ENCODE results near the gene MRGPRF. TPM values are rescaled to one million over a fixed set of nuclear protein-coding genes. Genes with fewer than 3 reads are reported as not detected.
A peak's percentile ranks its signal among the peaks of the same experiment; 100 is the strongest.

The MRGPRF gene
- total RNA-seq, 2 donors from 2014 or later = 3.7 to 4.7 TPM

- Histone ChIP-seq H3K4me1 (ENCODE audit: control insufficient read depth, insufficient read depth, low read length) (no peaks in the 10 kb centered on the region), H3K36me3 (ENCODE audit: control insufficient read depth, insufficient read depth, low read length) (no peaks in the 10 kb centered on the region), H3K27me3 (ENCODE audit: control insufficient read depth, insufficient read depth, low read length, poor library complexity, severe bottlenecking) (peaks cover 20% of the 10 kb centered on the region), H3K4me3 (ENCODE audit: low read length) (no peak overlapping the region), H3K27ac (ENCODE audit: low read depth, low read length) (no peak overlapping the region), H3K9ac (ENCODE audit: extremely low read depth, low read length, poor library complexity, severe bottlenecking) (no peak overlapping the region), H3K9me3 (ENCODE audit: control insufficient read depth, low read length) (peaks cover 5% of the 10 kb centered on the region)
- peak; percentile 35 for DNase-seq
- peaks cover 10% of the 10 kb centered on the region for H3K9me3 Mint-ChIP-seq
- no peak overlapping the region for H3K27ac Mint-ChIP-seq
- no peak overlapping the region for H3K4me3 Mint-ChIP-seq
- TF ChIP-seq CTCF (conservative IDR thresholded peaks at IDR 0.05) = no peak
- peaks cover 18% of the 10 kb centered on the region for H3K27me3 Mint-ChIP-seq (ENCODE audit: insufficient read depth)
- WGBS, 2 experiments (ENCODE audit: insufficient coverage in 1 of 2, insufficient read length in 1 of 2) = 87 to 89% methylated on average over 12 to 15 of the region's 16 CpGs
- no peaks in the 10 kb centered on the region for H3K4me1 Mint-ChIP-seq
- no peaks in the 10 kb centered on the region for H3K36me3 Mint-ChIP-seq (ENCODE audit: low read depth)
These were observed 21.9 kb downstream of the MRGPRF start for GRCh38 chr11:68990995-68991780.

GRCh38 chr11:68989936-68990606, 23.0 kb downstream of the MRGPRF start:
- TF ChIP-seq CTCF (conservative IDR thresholded peaks at IDR 0.05) = no peak
- Histone ChIP-seq H3K9me3 (ENCODE audit: control insufficient read depth, low read length) (peaks cover 5% of the 10 kb centered on the region), H3K36me3 (ENCODE audit: control insufficient read depth, insufficient read depth, low read length) (no peaks in the 10 kb centered on the region), H3K4me1 (ENCODE audit: control insufficient read depth, insufficient read depth, low read length) (no peaks in the 10 kb centered on the region), H3K9ac (ENCODE audit: extremely low read depth, low read length, poor library complexity, severe bottlenecking) (no peak overlapping the region), H3K27ac (ENCODE audit: low read depth, low read length) (no peak overlapping the region), H3K4me3 (ENCODE audit: low read length) (no peak overlapping the region), H3K27me3 (ENCODE audit: control insufficient read depth, insufficient read depth, low read length, poor library complexity, severe bottlenecking) (peaks cover 20% of the 10 kb centered on the region)
- Mint-ChIP-seq H3K27me3 (ENCODE audit: insufficient read depth) (peaks cover 18% of the 10 kb centered on the region), H3K4me1 (no peaks in the 10 kb centered on the region), H3K36me3 (ENCODE audit: low read depth) (no peaks in the 10 kb centered on the region), H3K27ac (no peak overlapping the region), H3K9me3 (peaks cover 10% of the 10 kb centered on the region), H3K4me3 (no peak overlapping the region)
- no peak for DNase-seq
- 89 to 93% methylated on average over 4 to 8 of the region's 8 CpGs for WGBS, 2 experiments (ENCODE audit: insufficient coverage in 1 of 2, insufficient read length in 1 of 2)

GRCh38 chr11:68988491-68988890, 24.6 kb downstream of the MRGPRF start:
- DNase-seq = no peak
- H3K27me3 Mint-ChIP-seq (ENCODE audit: insufficient read depth) = peaks cover 12% of the 10 kb centered on the region
- no peaks in the 10 kb centered on the region for H3K4me1 Mint-ChIP-seq
- Histone ChIP-seq H3K27me3 (ENCODE audit: control insufficient read depth, insufficient read depth, low read length, poor library complexity, severe bottlenecking) (peaks cover 12% of the 10 kb centered on the region), H3K4me1 (ENCODE audit: control insufficient read depth, insufficient read depth, low read length) (no peaks in the 10 kb centered on the region), H3K4me3 (ENCODE audit: low read length) (no peak overlapping the region), H3K27ac (ENCODE audit: low read depth, low read length) (no peak overlapping the region), H3K36me3 (ENCODE audit: control insufficient read depth, insufficient read depth, low read length) (no peaks in the 10 kb centered on the region), H3K9ac (ENCODE audit: extremely low read depth, low read length, poor library complexity, severe bottlenecking) (no peak overlapping the region), H3K9me3 (ENCODE audit: control insufficient read depth, low read length) (peaks cover 5% of the 10 kb centered on the region)
- no peak overlapping the region for H3K4me3 Mint-ChIP-seq
- no peak overlapping the region for H3K27ac Mint-ChIP-seq
- TF ChIP-seq CTCF (conservative IDR thresholded peaks at IDR 0.05) = no peak
- peaks cover 10% of the 10 kb centered on the region for H3K9me3 Mint-ChIP-seq
- no peaks in the 10 kb centered on the region for H3K36me3 Mint-ChIP-seq (ENCODE audit: low read depth)

Measured in endodermal cell (in vitro differentiated cells).